ENCODE measurements around the gene FKBP14. TPM values are rescaled to one million over a fixed set of nuclear protein-coding genes. Genes with fewer than 3 reads are reported as not detected.

Gene FKBP14
- total and polyA plus RNA-seq, 8 donors, result 3.3 to 12.7 (median 6.0) TPM

GRCh38 chr7:30003098-30003497 lies 23.4 kb downstream of the FKBP14 start:
- no peaks in the 10 kb centered on the region for H3K36me3 ChIP-seq
- no peaks in the 10 kb centered on the region for H3K4me1 ChIP-seq
- WGBS, 2 donors, result 54 to 66% methylated on average over 6 of the region's 6 CpGs
- H3K9me3 ChIP-seq, result no peaks in the 10 kb centered on the region
- intact Hi-C loops (cut with DNase I), result no loop called here
- no peak overlapping the region for H3K4me3 ChIP-seq
- H3K27me3 ChIP-seq, result no peaks in the 10 kb centered on the region
- no peak for FAIRE-seq
- DNase-seq, result no peak
- no peak overlapping the region for H3K27ac ChIP-seq
- no peak for ATAC-seq
- TF ChIP-seq, protein P1, sequence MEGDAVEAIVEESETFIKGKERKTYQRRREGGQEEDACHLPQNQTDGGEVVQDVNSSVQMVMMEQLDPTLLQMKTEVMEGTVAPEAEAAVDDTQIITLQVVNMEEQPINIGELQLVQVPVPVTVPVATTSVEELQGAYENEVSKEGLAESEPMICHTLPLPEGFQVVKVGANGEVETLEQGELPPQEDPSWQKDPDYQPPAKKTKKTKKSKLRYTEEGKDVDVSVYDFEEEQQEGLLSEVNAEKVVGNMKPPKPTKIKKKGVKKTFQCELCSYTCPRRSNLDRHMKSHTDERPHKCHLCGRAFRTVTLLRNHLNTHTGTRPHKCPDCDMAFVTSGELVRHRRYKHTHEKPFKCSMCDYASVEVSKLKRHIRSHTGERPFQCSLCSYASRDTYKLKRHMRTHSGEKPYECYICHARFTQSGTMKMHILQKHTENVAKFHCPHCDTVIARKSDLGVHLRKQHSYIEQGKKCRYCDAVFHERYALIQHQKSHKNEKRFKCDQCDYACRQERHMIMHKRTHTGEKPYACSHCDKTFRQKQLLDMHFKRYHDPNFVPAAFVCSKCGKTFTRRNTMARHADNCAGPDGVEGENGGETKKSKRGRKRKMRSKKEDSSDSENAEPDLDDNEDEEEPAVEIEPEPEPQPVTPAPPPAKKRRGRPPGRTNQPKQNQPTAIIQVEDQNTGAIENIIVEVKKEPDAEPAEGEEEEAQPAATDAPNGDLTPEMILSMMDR (IDR thresholded peaks at IDR 0.05), result no peak

GRCh38 chr7:30001998-30002397 lies 24.5 kb downstream of the FKBP14 start:
- Histone ChIP-seq H3K9me3 (no peaks in the 10 kb centered on the region), H3K27ac (no peak overlapping the region), H3K4me3 (no peak overlapping the region), H3K36me3 (no peaks in the 10 kb centered on the region), H3K4me1 (no peaks in the 10 kb centered on the region), H3K27me3 (no peaks in the 10 kb centered on the region)
- DNase-seq, result no peak
- TF ChIP-seq, protein P1 (IDR thresholded peaks at IDR 0.05), result no peak
- no peak for ATAC-seq
- 94 to 96% methylated on average over 2 of the region's 2 CpGs for WGBS, 2 donors
- intact Hi-C loops (cut with DNase I), result no loop called here
- FAIRE-seq, result no peak

- TF ChIP-seq, protein P1 (IDR thresholded peaks at IDR 0.05), result no peak
Observed at GRCh38 chr7:29998489-29998888, 28.0 kb downstream of the FKBP14 start.

GRCh38 chr7:29996321-29996720 lies 30.2 kb downstream of the FKBP14 start:
- no peaks in the 10 kb centered on the region for H3K9me3 ChIP-seq
- no peak overlapping the region for H3K4me3 ChIP-seq
- DNase-seq (no peak), ATAC-seq (no peak), FAIRE-seq (no peak)
- TF ChIP-seq, protein P1 (IDR thresholded peaks at IDR 0.05), result no peak
- no peak overlapping the region for H3K27ac ChIP-seq
- H3K4me1 ChIP-seq, result no peaks in the 10 kb centered on the region
- no peaks in the 10 kb centered on the region for H3K27me3 ChIP-seq
- intact Hi-C loops (cut with DNase I), result no loop called here
- no peaks in the 10 kb centered on the region for H3K36me3 ChIP-seq

More at GRCh38 chr7:29998489-29998888, 28.0 kb downstream of the FKBP14 start:
- Histone ChIP-seq H3K9me3 (no peaks in the 10 kb centered on the region), H3K4me1 (no peaks in the 10 kb centered on the region), H3K36me3 (no peaks in the 10 kb centered on the region), H3K4me3 (no peak overlapping the region), H3K27me3 (no peaks in the 10 kb centered on the region), H3K27ac (no peak overlapping the region)
- DNase-seq, result no peak
- FAIRE-seq, result no peak
- ATAC-seq, result no peak
- intact Hi-C loops (cut with DNase I), result no loop called here

DNA sequence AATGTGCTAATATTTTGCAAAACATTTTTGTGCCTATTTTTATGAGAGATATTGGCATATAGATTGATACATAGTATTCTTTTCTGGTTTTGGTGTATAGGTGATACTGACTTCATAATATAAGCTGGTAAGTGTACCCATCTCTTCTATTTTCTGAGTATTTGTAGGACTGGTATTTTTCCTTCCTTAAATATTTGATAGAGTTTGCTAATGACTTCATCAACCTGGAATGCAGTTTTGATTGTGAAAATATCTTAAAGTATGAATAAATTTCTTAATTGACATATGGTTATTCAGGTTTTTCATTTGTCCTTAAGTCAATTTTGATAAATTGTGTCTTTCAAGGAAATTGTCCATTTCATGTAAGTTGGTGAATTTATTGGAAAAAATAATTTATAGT lies 30.9 kb downstream of the FKBP14 start:
- Histone ChIP-seq H3K36me3 (no peaks in the 10 kb centered on the region), H3K9me3 (no peaks in the 10 kb centered on the region), H3K27me3 (no peaks in the 10 kb centered on the region), H3K27ac (no peak overlapping the region), H3K4me3 (no peak overlapping the region), H3K4me1 (no peaks in the 10 kb centered on the region)
- DNase-seq (no peak), FAIRE-seq (no peak), ATAC-seq (no peak)
- TF ChIP-seq, protein P1 (IDR thresholded peaks at IDR 0.05), result no peak
- intact Hi-C loops (cut with DNase I), result no loop called here

All from pancreas (tissue), 10 donors.